T-helper 1 cell treated with Interleukin-12 subunit alpha and Interleukin-12 subunit beta and Interleukin-4 antibody, amounts not matched to agents 30 ng/mL and 1 ng/mL, for 36 hours (primary cell): ENCODE results near the gene IGSF11. TPM values are rescaled to one million over a fixed set of nuclear protein-coding genes. Genes with fewer than 3 reads are reported as not detected.
"Not testable (repeated sequence)": the region's sequence is repeated elsewhere in the genome, so short reads cannot be mapped to it uniquely, and the experiment has no call there.

ENCODE experiments used
- intact Hi-C: fragments of 100-400 bp; cut with micrococcal nuclease; formaldehyde crosslinking; loops from one replicate; pipeline ENCODE4 v1.15.1; 2024
- total RNA-seq: library from RNA; stranded (reverse); gene quantifications from 2 replicates; pipeline ENCODE4 v1.2.3, GENCODE V29; 2022

The IGSF11 gene, protein sequence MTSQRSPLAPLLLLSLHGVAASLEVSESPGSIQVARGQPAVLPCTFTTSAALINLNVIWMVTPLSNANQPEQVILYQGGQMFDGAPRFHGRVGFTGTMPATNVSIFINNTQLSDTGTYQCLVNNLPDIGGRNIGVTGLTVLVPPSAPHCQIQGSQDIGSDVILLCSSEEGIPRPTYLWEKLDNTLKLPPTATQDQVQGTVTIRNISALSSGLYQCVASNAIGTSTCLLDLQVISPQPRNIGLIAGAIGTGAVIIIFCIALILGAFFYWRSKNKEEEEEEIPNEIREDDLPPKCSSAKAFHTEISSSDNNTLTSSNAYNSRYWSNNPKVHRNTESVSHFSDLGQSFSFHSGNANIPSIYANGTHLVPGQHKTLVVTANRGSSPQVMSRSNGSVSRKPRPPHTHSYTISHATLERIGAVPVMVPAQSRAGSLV
- total RNA-seq, result 0.78 and 0.95 TPM in 2 replicates

DNA sequence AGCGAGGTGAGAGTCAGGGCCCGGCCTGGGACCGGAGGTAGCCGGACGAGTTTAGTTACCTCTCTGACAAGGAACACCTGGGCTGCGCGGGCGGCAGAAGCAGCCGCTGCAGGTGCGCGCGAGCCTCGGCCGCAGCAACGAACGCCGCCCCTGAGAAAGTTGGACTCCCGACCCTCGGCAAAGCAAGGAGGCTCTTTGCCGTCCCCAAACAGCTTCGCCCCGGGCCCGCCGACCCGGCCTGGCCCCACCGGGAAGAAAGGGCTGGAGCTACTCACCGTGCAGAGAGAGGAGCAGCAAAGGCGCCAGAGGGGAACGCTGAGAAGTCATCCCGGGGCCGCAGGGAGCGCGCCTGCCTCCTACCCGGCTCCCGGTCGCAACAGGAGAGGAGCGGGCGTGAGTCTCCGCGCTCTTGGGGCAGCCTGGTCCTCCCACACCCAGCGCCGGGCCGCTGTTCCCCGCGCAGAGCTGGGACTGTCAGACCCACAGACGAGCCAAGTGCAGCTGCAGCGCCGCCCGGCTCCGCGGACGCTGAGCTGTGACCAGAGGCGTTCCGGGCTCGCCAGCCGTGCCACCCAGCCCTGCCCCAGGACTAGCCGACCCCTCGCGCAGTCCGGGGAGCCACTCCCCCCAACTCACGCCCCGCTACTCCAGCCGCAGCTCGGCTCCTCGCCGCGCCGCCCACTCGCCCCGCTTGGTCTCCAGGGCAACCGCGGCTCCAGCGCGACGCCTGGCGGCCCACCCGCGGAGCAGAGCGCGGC lies at the start of gene IGSF11:
TSS of gene IGSF11 (minus strand) at position 591 of the 758 bp plus-strand sequence. CDS start at position 327, 264 bp downstream.
- intact Hi-C loops, result loop anchor here (1.0 to 10.0 kb wide), 7 partner anchors 54 to 647 kb away; no protein-coding TSS in a partner anchor

DNA sequence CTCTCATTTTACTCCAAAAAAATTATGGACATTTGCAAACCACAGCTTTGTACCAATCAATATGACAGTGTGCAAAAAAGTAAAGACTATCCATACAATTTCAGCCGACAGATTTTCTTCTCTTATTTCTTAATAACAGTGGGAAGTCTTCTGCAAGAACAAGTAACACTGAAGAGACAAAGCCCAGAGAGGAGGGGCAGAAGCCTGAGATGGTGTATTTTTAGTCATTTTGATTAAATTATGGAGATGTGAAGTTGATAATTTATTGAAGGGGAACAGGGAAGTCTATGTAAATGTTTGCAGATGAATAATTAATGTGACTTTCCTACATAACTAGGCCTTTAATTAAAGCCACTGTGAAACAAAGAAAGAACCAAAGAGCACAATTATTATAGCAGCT lies 45.7 kb upstream of the IGSF11 start:
- intact Hi-C loops, result no loop called here

DNA sequence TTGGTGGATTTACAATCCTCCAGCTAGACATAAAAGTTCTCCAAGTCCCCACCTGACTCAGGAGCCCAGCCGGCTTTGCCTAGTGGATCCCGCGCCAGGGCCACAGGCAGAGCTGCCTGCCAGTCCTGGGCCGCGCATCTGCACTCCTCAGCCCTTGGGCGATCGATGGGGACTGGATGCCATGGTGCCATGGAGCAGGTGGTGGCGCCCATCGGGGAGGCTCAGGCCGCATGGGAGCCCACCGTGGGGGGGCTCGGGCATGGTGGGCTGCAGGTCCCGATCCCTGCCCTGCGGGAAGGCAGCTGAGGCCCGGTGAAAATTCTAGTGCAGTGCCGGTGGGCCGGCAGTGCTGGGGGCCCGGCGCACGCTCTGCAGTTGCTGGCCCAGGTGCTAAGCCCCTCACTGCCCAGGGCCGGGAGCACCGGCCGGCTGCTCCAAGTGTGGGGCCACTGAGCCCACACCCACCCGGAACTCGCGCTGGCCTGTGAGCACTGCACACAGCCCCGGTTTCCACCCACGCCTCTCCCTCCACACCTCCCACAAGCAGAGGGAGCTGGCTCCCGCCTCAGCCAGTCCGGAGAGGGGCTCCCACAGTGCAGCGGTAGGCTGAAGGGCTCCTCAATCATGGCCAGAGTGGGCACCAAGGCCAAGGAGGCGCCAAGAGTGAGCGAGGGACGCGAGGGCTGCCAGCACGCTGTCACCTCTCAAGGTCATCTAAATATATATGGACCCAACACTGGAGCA lies 38.8 kb upstream of the IGSF11 start:
- intact Hi-C loops, result no loop called here

DNA sequence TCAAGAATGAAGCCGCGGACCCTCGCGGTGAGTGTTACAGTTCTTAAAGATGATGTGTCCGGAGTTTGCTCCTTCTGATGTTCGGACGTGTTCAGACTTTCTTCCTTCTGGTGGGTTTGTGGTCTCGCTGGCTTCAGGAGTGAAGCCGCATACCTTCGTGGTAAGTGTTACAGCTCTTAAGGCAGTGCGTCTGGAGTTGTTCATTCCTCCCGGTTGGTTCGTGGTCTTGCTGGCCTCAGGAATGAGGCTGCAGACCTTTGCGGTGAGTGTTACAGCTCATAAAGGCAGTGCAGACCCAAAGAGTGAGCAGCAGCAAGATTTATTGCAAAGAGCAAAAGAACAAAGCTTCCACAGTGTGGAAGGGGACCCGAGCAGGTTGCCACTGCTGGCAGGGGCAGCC lies 37.8 kb upstream of the IGSF11 start:
- intact Hi-C loops, result not testable (repeated sequence)

DNA sequence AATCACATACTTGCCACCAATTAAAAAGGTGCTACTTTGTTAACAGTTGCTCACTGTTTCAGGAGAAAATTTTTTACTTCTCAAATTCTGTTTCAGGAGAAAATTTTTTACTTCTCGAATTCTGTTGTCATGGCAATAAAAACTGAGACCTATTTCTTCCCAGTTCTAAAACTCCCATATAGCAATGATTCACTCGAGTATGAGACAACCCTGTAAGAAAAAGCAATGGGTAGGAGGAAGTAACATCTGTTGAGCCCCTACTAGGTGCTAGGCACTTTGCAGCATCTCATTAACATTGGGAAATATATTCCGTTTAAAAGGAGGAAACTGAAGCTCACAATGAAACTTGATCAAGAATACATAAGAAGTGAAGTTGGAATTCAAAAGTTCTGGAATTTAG lies 35.1 kb upstream of the IGSF11 start:
- intact Hi-C loops, result no loop called here

DNA sequence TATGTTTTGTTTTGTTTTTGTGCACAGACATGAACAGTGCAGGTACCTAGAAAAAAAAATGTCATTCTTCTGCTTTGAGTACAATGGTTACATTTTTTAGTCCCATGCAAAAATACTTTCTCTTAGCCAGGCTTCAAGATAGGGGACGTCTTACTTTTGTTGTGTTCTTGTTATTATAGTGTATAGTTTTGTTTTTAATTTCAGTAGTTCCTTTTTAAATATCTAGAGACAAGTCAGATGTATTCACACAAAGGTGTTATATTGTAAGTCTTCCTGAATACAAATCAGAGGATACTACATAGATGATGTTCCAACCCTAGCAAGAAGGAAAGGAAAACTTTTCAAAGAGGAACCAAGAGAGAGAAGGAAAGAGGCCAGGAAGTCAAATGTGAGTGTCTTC lies 28.8 kb upstream of the IGSF11 start:
- intact Hi-C loops, result no loop called here

DNA sequence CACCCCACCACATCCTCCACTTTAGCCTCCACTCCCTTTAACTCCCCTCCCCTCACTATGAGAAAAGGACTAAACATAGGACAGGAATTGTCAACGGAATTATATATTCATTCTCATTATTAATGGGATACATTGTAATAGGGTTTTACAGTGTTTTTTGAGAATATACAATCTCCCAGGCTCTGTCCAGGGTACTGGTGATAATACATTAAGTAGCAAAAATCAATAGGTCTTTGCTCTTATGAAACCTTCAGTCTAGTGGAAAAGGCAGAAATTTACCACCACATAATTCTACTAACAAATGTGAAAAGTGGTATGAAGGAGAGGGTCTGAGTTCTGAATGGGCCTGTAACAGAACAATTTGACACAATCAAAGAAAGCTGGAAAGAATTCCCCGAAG lies 28.2 kb upstream of the IGSF11 start:
- intact Hi-C loops, result no loop called here

DNA sequence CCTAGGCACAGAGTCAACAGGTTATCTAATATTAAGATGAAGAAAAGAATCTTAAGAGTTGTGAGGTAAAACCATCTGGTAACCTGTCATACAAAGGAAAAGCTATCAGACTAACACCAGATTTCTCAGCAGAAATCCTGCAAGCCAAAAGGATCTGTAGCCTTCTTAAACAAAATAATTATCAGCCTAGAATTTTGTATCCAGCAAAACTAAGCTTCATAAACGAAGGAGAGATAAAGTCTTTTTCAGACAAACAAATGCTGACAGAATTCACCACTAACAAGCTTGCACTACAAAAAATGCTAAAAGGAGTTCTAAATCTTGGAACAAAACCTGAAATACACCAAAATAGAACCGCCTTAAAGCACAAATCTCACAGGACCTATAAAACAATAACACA lies 9.9 kb upstream of the IGSF11 start:
- intact Hi-C loops, result no loop called here

DNA sequence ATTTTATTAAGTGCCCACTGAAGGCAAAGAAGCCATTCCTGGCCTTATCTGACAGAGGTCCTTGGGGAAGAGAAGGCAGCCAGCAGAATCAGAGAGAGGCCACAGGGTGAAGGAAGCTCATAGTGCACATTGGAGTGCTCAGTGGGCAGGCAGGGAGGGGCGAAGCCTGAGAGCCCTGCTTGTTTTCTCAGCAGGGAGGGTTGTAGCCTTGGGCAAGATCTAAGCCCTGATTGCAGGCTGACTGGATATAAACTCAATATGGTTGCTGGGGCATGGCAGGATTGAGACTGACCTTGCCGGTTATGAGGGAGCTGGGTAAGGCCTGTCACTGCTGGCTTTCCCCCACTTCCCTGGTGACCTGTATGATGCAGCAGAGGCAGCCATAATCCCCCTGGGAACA lies 7.5 kb upstream of the IGSF11 start:
- intact Hi-C loops, result no loop called here

DNA sequence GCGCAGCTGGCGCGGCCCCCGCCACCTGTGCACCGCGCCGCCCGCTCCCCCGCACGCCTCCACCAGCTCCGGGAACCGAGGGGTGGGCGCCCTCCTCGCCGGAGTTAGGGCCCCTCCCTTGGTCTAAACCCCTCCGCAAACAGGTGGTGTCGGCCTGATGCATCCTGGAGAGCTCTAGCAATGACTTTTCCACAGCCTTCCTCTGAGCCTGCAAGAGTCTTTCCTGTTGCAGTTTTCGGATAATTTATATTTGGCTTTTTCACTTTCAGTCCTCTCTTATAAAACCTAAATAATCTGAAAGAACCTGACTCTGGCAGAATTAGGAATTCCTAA lies 334 bp upstream of the IGSF11 start:
- intact Hi-C loops, result loop anchor here (1.0 to 10.0 kb wide), 4 partner anchors 54 to 206 kb away; no protein-coding TSS in a partner anchor

DNA sequence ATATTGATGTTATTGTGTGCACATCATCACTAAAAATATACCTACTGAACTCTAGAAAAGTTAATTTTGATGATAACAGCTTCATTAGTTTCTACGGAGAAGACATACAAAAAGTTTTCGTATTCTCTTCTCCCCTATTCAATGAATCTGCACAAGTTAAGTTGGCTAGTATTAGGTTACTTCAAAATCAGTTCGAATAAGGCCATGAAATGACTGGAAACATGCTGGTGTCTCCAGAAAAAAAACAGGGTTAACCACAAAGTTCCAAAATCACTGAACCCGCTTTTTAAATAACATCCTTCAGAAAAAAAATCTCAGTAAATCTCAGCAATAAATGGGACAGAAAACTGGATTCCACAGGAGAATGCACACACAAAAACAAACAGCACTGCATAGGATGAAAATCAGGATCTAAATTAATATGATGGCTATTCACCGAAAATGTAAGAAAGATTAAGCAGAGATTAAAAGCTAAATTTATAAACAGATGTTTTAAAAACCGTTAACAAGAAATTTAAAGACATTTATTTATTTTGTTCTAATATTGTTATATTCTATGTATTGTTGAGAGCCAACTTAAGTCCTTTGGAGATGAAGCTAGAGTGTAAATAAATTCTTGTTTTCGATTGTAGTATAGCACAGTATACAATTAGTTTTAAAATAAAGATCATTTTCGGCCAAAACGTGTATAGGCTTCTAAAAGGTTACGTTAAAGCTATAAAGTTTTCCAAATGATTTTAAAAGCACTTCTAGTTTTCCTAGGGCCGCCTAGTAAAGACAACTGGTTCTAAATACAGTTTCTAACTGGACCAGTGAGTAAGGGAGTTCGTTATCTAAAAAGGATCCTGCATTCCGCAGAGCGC lies 1.0 kb downstream of the IGSF11 start:
- intact Hi-C loops, result loop anchor here (1.0 to 10.0 kb wide), 6 partner anchors 53 to 648 kb away; no protein-coding TSS in a partner anchor

DNA sequence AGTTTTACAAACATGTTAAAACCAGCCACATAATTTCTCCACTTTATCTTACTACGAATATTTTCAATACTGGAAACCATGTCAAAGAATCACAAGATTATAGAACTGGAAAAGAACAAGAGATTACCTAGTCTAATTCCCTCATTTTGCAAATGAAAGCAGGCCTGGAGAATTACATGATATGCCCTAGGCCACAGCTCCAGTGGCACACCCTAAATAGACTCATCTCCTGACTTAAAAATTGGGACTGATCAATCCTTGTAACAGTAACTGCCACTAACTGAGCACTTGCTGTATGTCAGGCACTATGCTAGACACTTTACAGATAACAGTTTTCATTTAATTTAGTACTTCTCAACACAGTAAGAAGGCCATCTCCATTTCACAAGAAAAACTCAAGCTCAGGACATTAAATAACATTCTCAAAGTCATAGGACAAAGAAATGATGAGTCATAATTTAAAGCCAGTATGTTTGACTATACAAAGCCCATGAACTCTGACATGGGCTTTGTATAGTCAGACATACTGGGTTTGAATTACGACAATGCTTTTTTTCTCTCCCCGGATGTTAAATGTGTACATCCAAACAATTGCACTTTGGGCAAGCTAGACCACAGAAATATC lies 9.4 kb downstream of the IGSF11 start:
- intact Hi-C loops, result no loop called here

DNA sequence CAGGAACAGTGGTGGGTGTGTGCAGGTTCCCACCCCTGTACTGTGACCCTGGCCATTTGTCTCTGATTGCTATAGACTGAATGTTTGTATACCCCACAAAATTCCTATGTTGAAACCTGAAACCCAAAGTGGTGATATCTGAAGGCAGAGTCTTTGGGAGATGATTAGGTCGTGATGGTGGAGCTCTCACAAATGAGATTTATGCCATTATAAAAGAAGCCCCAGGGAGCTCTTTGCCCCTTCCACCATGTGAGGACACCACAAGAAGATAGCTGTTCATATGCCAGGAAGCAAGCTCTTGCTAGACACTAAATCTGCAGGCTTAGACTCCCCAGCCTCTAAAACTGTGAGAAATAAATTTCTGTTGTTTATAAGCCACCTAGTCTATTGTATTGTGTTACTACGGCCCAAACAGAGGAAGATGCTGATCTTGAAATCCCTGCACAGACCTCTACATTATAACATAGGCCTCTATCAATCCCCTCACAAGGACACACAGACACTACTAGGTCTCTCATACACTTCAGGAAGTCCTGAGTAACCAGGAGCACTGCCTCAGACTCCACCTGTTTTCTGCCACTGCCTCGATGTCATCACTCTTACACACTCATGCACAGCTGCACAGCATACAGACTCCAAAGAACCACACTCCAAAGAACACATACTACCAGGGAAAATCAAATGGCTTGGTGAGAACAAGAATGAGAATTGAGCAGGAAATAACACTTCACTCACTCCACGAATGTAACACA lies 14.7 kb downstream of the IGSF11 start:
- intact Hi-C loops, result no loop called here

DNA sequence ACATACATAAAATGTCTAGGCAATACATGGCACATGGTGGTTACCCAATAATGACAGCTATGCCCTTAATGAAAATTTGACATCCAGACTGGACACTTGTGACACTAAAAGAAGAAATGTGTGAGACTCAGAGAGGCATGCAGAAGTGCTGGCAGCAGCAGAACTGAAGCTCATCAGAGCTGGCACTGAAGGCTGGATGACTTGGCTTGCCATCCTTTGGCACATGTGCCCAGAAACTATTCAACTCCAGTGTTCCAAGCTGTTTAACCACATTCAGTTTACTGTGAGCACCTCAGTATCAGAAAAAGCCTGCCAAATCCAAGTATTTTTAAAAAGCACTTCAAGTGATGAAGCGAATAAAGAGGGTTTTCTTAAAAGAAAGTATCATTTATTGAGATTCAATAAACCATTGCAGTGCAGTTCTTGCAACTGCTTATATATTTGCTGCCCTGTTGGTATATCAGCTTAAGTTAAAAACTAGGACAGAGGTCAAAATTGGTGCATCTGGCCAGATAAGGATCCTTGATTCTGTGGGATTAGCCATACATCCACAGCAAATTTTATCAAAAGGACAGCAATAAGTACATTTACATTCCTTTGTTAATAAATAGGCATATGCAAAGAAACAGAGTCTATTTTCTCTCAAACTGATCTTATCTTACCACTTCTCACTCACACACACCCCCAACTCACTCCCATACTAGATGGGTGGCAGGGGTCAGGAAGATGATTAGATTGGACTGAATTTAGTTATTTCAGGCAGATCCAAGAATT lies 15.8 kb downstream of the IGSF11 start:
- intact Hi-C loops, result no loop called here

DNA sequence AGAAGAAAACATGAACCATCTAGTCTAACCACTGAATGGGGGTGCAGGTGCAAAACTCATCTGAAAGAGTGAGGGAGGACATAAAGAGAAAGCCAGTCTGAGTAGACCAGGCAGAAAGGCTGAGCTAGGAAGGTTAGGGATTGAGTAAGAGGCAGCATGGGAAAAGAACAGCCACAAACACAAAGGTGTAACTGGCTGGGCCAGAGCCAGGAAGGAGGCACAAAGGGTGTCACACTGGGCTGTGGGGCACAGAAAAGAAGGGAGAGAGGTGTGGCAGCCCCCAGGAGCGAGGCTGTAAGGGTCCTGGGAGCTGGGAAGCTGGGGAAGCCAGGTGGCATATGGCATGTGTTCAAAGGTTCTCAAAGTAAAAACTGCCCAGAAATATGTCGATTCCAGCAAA lies 18.7 kb downstream of the IGSF11 start:
- intact Hi-C loops, result no loop called here

DNA sequence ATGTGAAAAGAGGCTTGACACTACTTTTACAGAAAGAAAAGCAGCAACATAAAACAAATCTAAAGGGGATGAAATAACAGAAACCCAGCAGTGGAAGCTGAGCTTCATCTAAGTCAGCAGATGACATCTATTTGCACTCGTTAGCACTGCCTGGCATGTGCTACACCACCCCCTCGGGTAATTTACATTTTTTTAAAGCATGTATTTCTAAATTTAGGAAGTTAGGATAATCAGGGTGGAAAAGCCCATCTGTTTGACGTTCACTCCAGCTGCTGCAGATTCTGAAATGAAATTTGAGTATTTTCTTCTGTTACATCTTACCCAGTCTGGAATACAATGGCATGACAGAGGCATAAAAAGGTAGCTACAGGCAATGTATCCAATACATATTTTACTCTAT lies 20.7 kb downstream of the IGSF11 start:
- intact Hi-C loops, result no loop called here

DNA sequence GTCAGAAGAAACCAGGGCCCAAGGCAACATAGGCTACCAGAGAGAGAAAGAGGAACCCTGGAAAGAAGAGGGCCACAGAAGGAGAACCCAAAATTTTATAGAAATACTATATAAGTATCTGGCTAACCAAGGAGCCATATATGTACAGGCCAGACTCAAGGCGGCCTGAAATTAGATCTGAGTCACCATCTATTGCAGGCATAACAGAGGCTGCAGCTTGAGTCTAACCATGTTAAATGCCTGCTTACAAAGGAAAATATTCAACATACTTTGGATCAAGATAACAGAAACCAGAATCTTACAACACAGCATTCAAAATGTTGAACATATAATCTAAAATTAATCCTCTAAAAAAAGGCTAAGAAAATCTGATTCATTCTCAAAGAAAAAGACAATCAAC lies 23.1 kb downstream of the IGSF11 start:
- intact Hi-C loops, result no loop called here

DNA sequence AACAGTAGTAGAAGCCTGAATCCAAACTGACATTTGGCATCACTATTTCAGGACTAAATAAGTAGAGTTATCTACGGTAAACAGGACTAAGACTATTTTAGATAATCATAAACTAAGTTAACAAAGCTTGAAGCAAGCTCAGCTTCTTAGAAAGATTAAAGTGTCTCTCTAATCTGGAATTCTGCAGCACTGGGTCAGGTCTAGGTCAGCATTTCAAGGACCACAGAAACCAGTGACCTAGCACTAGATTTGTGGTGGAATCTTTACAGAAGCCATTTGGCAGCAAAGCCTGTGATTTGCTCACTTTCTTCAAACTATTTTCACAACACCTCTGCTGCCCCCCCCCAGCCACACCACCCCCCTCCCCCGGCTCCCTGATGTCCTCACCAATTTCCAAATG lies 37.5 kb downstream of the IGSF11 start:
- intact Hi-C loops, result no loop called here

DNA sequence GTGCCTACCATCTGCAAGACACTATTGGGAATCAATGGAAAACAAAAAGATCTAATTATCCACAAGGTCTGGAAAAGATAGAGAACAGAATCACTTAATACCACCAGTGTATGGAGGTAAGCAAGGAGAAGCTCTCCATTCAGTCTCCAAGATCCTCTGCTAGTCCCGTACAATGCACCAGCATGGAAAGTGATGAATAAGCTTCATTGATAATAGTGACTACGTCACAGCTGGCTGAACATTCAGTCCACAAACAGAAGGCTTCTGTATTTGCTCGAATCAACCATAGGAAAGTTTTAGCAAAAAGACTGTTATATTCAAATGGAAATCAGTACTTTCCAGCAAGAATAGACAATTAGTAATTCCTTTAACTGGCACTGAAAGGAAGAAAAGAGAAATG lies 42.9 kb downstream of the IGSF11 start:
- intact Hi-C loops, result no loop called here
